Ascending aorta (tissue), 2 donors: Measurements from ENCODE around the gene IGHMBP2. TPM values are rescaled to one million over a fixed set of nuclear protein-coding genes. Genes with fewer than 3 reads are reported as not detected.

Experiments
- DNase-seq, 2 donors: peaks; one replicate each; pipeline ENCODE4 v3.0.0-alpha.2; 2019; ENCODE audit warnings: low spot score in 2 of 2
- H3K27ac ChIP-seq, 2 donors: fragments of 200-600 bp; sonication (generic); one replicate each; pipeline ENCODE4 v1.5.1; 2016 to 2017; ENCODE audit warnings: mild to moderate bottlenecking in 1 of 2
- H3K27me3 ChIP-seq: fragments of 200-600 bp; sonication (generic); one replicate; pipeline ENCODE4 v1.5.1; 2017
- H3K36me3 ChIP-seq, 2 donors: fragments of 200-600 bp; sonication (generic); one replicate each; pipeline ENCODE4 v1.5.1; 2016
- H3K4me1 ChIP-seq, 2 donors: fragments of 200-600 bp; sonication (generic); one replicate each; pipeline ENCODE4 v1.5.1; 2016 to 2017; ENCODE audit warnings: mild to moderate bottlenecking in 1 of 2
- H3K4me3 ChIP-seq, 2 donors: fragments of 200-600 bp; sonication (generic); one replicate each; pipeline ENCODE4 v1.5.1; 2016 to 2017; ENCODE audit warnings: mild to moderate bottlenecking in 1 of 2
- H3K9me3 ChIP-seq, 2 donors: fragments of 200-600 bp; sonication (generic); one replicate each; pipeline ENCODE4 v1.5.1; 2016
- CTCF ChIP-seq, 3 experiments: fragments of 200-600 bp in 2 of 3; fragments of 450-650 bp in 1 of 3; sonication (generic) in 2 of 3; IDR thresholded peaks; one replicate each; pipeline ENCODE4 v1.5.1; 2016 to 2019; ENCODE audit warnings: antibody characterized with exemption in 3 of 3, mild to moderate bottlenecking in 1 of 3, moderate library complexity in 1 of 3
- intact Hi-C: fragments of 100-400 bp; cut with DNase I; formaldehyde crosslinking; loops from one replicate; pipeline ENCODE4 v1.15.1; 2023
- total RNA-seq: library from RNA; depleted of rRNA; stranded (reverse); fragments of >200 nt; gene quantifications from one replicate; pipeline ENCODE4 v1.1.0, GENCODE V29; 2016

Gene IGHMBP2
- total RNA-seq, 1 donor from 2014 or later, result 52.0 TPM

GRCh38 chr11:68947151-68947550 lies 43.5 kb downstream of the IGHMBP2 start:
- TF ChIP-seq CTCF (IDR thresholded peaks at IDR 0.05), result no peak
- H3K9me3 ChIP-seq, result no peaks in the 10 kb centered on the region
- no peak overlapping the region for H3K4me3 ChIP-seq
- peak overlapping the region; percentile 70 to 82 for H3K27ac ChIP-seq
- no peaks in the 10 kb centered on the region for H3K27me3 ChIP-seq
- intact Hi-C loops, result loop anchor here (5.0 kb wide), 2 partner anchors 55 to 100 kb away; partner anchors contain the start of gene TPCN2
- peaks cover 20 to 32% of the 10 kb centered on the region in 2 donors for H3K4me1 ChIP-seq
- no peaks in the 10 kb centered on the region for H3K36me3 ChIP-seq
- DNase-seq, result no peak

GRCh38 chr11:68948496-68948895 lies 44.8 kb downstream of the IGHMBP2 start:
- H3K27me3 ChIP-seq, result no peaks in the 10 kb centered on the region
- intact Hi-C loops, result loop anchor here (5.0 kb wide), 2 partner anchors 56 to 99 kb away; partner anchors contain the start of gene TPCN2
- H3K4me3 ChIP-seq, result no peak overlapping the region
- TF ChIP-seq CTCF (IDR thresholded peaks at IDR 0.05), result no peak
- no peak overlapping the region for H3K27ac ChIP-seq
- H3K4me1 ChIP-seq, result peaks cover 8 to 18% of the 10 kb centered on the region in 2 donors
- no peaks in the 10 kb centered on the region for H3K9me3 ChIP-seq
- H3K36me3 ChIP-seq, result no peaks in the 10 kb centered on the region
- no peak for DNase-seq

GRCh38 chr11:68948935-68949334 lies 45.2 kb downstream of the IGHMBP2 start:
- intact Hi-C loops, result loop anchor here (5.0 kb wide), 2 partner anchors 57 to 98 kb away; partner anchors contain the start of gene TPCN2
- no peak for TF ChIP-seq CTCF (IDR thresholded peaks at IDR 0.05)
- no peaks in the 10 kb centered on the region for H3K36me3 ChIP-seq
- peaks cover 8 to 14% of the 10 kb centered on the region in 2 donors for H3K4me1 ChIP-seq
- no peaks in the 10 kb centered on the region for H3K9me3 ChIP-seq
- H3K27me3 ChIP-seq, result no peaks in the 10 kb centered on the region
- no peak for DNase-seq
- no peak overlapping the region for H3K27ac ChIP-seq
- H3K4me3 ChIP-seq, result no peak overlapping the region

- Histone ChIP-seq H3K4me1 (peaks cover 8 to 14% of the 10 kb centered on the region in 2 donors), H3K27ac (no peak overlapping the region), H3K4me3 (no peak overlapping the region), H3K27me3 (no peaks in the 10 kb centered on the region), H3K36me3 (no peaks in the 10 kb centered on the region), H3K9me3 (no peaks in the 10 kb centered on the region)
- DNase-seq, result no peak
- peak; percentile 18 to 48 (median 23) for TF ChIP-seq CTCF (IDR thresholded peaks at IDR 0.05)
- intact Hi-C loops, result no loop called here
These were observed 46.6 kb downstream of the IGHMBP2 start for GRCh38 chr11:68950270-68950669.

- no peak for DNase-seq
- no peak for TF ChIP-seq CTCF (IDR thresholded peaks at IDR 0.05)
- intact Hi-C loops, result no loop called here
- no peak overlapping the region for H3K4me3 ChIP-seq
- H3K36me3 ChIP-seq, result no peaks in the 10 kb centered on the region
- no peaks in the 10 kb centered on the region for H3K9me3 ChIP-seq
- H3K27me3 ChIP-seq, result no peaks in the 10 kb centered on the region
- H3K27ac ChIP-seq, result no peak overlapping the region
- H3K4me1 ChIP-seq, result peaks cover 8 to 9% of the 10 kb centered on the region in 2 donors
These were observed 47.1 kb downstream of the IGHMBP2 start for GRCh38 chr11:68950762-68951161.
